Measurements from ENCODE around the gene PRUNE2.
"Not testable (repeated sequence)": the region's sequence is repeated elsewhere in the genome, so short reads cannot be mapped to it uniquely, and the experiment has no call there.

PRUNE2 gene

GRCh38 chr9:76692458-76693129 is 213.3 kb downstream of the PRUNE2 start:
- DNase-seq (ENCODE audit: low read depth in 2 of 2) = no peak

GRCh38 chr9:76691517-76692313 is 214.2 kb downstream of the PRUNE2 start:
- DNase-seq (ENCODE audit: low read depth in 2 of 2) = no peak

GRCh38 chr9:76690973-76691370 is 214.9 kb downstream of the PRUNE2 start:
- no peak for DNase-seq (ENCODE audit: low read depth in 2 of 2)

GRCh38 chr9:76690246-76690972 is 215.5 kb downstream of the PRUNE2 start:
- no peak for DNase-seq (ENCODE audit: low read depth in 2 of 2)

GRCh38 chr9:76688471-76689238 is 217.3 kb downstream of the PRUNE2 start:
- no peak for DNase-seq (ENCODE audit: low read depth in 2 of 2)

- DNase-seq (ENCODE audit: low read depth in 2 of 2) = no peak
Measured at GRCh38 chr9:76687861-76688391, 218.0 kb downstream of the PRUNE2 start.

- no peak for DNase-seq (ENCODE audit: low read depth in 2 of 2)
Measured at GRCh38 chr9:76686756-76687155, 219.2 kb downstream of the PRUNE2 start.

- DNase-seq (ENCODE audit: low read depth in 2 of 2) = no peak
Measured at GRCh38 chr9:76684213-76684612, 221.7 kb downstream of the PRUNE2 start.

- no peak for DNase-seq (ENCODE audit: low read depth in 2 of 2)
Measured at GRCh38 chr9:76681556-76681955, 224.4 kb downstream of the PRUNE2 start.

- no peak for DNase-seq (ENCODE audit: low read depth in 2 of 2)
Measured at GRCh38 chr9:76680716-76681425, 225.0 kb downstream of the PRUNE2 start.

GRCh38 chr9:76677481-76678055 is 228.3 kb downstream of the PRUNE2 start:
- no peak for DNase-seq (ENCODE audit: low read depth in 2 of 2)

- no peak for DNase-seq (ENCODE audit: low read depth in 2 of 2)
Measured at GRCh38 chr9:76676857-76677256, 229.1 kb downstream of the PRUNE2 start.

GRCh38 chr9:76667521-76667957 is 238.4 kb downstream of the PRUNE2 start:
- no peak for DNase-seq (ENCODE audit: low read depth in 2 of 2)

- not testable (repeated sequence) for DNase-seq (ENCODE audit: low read depth in 2 of 2)
Measured at GRCh38 chr9:76665966-76666365, 239.9 kb downstream of the PRUNE2 start.

GRCh38 chr9:76665458-76665857 is 240.5 kb downstream of the PRUNE2 start:
- DNase-seq (ENCODE audit: low read depth in 2 of 2) = no peak

GRCh38 chr9:76664120-76664519 is 241.8 kb downstream of the PRUNE2 start:
- no peak for DNase-seq (ENCODE audit: low read depth in 2 of 2)

GRCh38 chr9:76662476-76663281 is 243.2 kb downstream of the PRUNE2 start:
- no peak for DNase-seq (ENCODE audit: low read depth in 2 of 2)

- no peak for DNase-seq (ENCODE audit: low read depth in 2 of 2)
Measured at GRCh38 chr9:76658510-76659231, 247.2 kb downstream of the PRUNE2 start.

GRCh38 chr9:76657265-76657664 is 248.6 kb downstream of the PRUNE2 start:
- DNase-seq (ENCODE audit: low read depth in 2 of 2) = no peak
